Skeletal muscle cell (primary cell): Measurements from ENCODE around the gene ALDH1A2.

Experiments
- DNase-seq: peaks from one replicate; pipeline ENCODE4 v3.0.0-alpha.2; 2010; ENCODE audit warnings: low read depth
- H3K4me3 ChIP-seq: 2 replicates; pipeline ENCODE4 v1.5.1; 2011; ENCODE audit warnings: low read depth, mild to moderate bottlenecking, control low read depth, low read length, moderate library complexity

The ALDH1A2 gene

DNA sequence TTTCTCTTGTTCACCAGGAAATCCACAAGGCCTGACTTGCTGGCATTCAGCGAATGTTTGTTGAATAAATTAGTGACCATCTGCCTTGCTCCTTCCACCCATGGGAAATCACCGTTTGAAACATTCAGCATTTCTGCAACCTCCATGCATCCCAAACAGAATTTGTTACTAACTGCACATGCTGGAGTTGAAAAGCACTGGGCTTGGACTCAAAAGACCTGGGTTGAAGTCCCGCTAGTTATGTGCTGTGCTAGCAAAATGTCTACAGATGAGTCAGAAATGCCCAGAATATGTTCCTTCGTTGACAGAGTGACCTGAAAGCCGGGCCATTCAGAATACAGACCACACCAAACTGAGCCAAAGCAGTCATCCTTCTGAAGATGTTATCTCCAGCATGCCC, 144.6 kb downstream of the ALDH1A2 start:
- DNase-seq, result no peak
- no peak overlapping the region for H3K4me3 ChIP-seq

DNA sequence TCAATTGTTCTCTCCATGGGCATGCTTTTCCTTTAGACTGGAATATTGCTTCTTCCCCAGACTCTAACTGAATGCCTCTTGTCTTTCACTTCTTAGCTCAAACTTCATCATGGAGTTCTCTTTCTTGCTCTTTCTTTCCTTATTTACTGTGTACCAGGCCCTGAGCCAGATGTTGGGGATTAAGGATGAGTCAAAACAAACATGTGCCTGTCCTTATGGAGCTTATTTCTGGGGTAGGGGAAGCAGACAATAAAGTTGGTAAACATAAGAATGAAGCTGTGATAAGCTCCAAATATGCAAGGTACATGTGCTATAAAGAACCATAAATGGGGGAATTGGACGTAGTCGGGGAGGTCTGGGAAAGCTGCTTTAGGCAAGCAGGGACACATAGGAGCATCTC, 145.8 kb downstream of the ALDH1A2 start:
- DNase-seq, result no peak

DNA sequence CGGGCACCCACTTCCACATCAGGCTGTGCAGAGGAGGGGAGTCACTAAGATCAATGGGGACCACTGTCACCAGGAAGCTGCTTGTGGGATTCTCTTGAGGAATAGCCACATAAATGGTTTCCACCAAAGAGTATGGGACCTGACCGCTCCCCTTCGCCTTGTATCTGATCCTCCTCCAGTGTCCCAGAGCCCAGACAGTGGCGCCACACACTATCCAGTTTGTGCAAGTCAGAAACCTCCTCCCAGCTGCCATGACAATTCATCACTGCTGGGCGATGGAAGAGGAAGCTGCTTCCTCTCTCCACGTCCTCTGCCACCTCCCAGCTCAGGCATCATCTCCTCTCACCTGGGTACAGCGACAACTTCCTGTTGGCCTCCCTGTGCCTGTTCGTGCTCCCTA, 147.5 kb downstream of the ALDH1A2 start:
- DNase-seq, result no peak
- H3K4me3 ChIP-seq, result no peak overlapping the region

More for the DNA sequence above, 145.8 kb downstream of the ALDH1A2 start:
- no peak overlapping the region for H3K4me3 ChIP-seq

DNA sequence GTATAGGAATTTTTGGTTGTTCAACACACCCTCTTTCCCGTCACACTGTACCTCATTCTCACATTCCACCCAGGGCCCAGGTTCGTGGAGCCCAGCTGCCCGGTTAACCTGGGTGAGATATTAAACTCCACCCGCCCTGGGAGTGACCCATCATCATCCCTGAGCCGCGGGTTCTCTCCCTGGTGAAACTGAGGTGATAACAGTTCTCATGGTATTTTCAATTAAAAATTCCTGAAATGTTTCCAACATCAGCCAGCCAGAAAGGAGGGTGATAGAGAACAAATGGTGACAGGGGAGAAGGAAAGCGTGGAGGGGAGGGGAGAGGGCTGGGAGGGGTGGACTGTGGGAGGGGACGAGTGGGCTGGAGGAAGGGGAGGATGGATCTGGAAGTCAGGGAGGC, 148.8 kb downstream of the ALDH1A2 start:
- DNase-seq, result no peak
- H3K4me3 ChIP-seq, result no peak overlapping the region

DNA sequence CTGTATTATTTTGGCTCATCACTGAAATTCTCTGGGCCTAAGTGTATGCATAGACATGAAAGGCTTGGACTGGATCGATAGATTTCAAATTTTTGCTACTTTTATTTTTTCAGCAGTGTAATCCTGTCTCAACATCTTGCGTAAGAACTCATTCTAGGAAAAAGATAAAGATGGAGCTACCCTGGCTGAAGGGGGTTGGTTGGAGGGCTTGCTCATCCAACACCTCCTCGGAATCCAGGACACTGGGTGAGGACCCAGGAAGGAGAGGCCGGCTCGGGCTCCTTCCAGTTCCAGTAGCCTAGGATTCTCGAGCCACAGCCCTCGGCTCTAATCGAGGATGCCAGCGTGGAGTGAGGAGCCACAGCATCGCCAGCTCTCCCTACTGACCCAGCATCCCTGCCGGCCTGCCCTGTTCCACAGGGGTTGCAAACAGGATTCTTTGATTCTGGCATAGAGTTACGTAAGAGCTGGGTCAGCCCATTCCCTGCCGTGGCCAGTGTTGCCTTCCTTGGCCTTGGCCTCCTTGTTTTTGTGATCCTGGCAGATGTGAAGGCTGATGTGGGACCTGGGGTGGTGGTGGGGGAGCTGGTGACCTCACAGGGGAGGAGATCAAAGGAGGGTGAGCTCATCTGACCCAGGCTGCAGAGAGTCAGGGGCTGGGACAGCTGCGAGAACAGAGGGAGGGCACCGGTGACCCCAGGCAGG, 149.5 kb downstream of the ALDH1A2 start:
- no peak overlapping the region for H3K4me3 ChIP-seq
- DNase-seq, result no peak

DNA sequence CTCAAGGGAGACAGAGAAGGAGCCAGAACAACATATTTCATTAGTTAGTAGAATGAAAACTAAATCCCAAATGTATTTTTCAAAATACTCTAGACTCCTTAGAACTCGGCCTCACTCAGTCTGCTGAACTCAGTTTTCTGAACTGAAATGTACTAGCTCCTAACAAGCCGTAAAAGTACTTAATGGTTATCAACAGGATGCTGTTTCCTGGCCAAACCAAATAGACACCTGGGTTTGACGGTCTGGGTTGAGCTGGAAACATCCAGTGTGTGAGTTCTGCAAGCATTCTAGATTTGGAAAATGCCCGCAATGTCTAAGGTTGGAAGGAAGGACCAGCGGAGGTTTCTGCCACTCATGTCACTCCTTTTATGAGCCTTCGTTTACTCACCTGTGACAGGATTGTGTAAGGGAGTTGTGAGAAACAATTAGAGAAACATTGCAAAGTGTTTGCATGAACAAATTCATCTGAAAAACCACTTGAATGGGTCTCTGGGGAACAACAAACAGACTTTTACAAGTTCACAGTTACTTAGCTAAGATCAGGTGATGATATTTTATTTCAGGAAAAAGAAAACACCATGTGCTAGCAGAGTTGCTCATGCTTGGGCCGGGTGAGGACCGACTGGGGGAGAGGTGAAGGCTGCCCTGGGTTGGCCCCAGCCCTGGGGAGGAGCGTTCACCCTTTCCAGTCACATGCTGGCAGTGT, 151.0 kb downstream of the ALDH1A2 start:
- H3K4me3 ChIP-seq, result no peak overlapping the region
- DNase-seq, result no peak

DNA sequence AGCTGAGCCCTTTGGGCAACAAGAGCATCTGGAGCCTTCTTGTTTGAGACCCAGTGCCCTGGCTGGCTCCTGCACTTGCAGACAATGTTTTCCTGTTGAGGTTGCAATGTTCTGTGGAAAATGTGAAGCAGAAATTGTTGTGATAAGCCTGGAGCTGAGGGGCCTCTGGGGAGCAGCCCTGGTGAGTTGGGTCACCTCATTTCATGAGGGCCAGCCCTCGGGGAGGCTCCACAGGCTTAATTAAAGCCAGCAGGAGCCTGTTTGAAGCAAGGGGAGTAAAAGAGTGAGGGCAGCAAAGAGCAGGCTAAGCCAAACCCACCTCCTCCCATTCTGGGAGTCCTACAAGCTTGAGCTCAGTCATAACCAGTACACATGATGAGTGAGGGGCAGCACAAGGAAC, 154.3 kb downstream of the ALDH1A2 start:
- H3K4me3 ChIP-seq, result no peak overlapping the region
- no peak for DNase-seq

DNA sequence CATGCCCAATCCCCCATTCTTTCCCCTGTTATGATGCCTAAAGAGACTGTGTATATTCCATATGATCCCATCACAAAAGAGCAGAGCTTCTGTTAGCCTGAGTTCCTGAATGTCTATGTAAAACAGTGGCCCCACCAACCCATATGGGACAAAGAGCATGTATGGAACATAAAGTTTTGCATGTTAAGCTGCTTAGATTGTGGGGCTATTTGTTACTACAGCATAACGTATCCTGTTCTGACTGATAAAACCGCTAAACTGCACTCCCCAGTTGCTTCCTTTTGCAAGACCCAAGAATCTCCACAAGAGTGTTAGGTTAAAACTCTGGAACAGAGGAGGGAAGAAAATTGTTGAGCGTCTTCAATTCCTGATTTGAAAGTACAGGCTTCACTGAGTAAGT, 154.8 kb downstream of the ALDH1A2 start:
- H3K4me3 ChIP-seq, result no peak overlapping the region
- DNase-seq, result no peak

DNA sequence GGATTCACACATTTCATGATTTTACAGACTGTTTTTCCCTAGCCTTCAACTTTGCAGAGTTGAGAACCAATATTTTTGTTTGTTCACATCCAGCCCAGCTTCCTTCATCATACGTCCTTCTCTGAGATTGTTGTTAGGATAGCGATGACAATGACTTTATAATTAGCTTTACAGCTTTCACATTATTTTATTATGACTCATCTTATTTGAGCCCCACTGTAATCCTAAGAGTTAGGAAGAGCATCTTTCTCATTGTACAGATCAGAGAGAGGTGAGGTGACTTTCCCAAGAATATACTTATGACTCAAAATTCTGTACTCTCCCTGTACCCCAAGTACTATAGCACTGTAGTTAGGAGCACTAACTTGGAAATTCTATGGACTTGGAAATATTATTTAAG, 156.1 kb downstream of the ALDH1A2 start:
- DNase-seq, result no peak

DNA sequence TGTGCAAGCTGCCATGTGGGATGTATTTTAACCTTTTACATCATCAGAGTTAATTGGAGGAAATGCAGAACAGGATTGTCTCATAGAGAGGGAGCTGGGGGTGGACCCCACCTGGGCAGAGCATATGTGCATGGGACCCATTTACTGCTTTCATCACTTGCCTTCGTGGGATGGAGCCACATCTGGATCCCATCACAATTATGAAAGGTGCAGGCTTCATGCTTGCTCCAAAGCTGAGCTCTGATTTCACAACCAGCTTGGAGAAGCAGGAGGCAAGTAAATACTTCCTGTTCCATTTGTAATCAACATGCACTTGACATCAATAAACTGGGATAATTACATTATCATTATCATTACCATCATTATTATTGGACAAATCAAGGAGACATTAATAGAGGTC, 161.9 kb downstream of the ALDH1A2 start:
- no peak overlapping the region for H3K4me3 ChIP-seq
- no peak for DNase-seq

More for the DNA sequence above, 156.1 kb downstream of the ALDH1A2 start:
- H3K4me3 ChIP-seq, result no peak overlapping the region
